Non-pigmented ciliary epithelial cell (primary cell): ENCODE measurements around the gene PACS1.
A peak's percentile ranks its signal among the peaks of the same experiment; 100 is the strongest.

Experiments used
- DNase-seq: peaks from one replicate; pipeline ENCODE4 v3.0.0-alpha.2; 2010; ENCODE audit warnings: low read depth

PACS1 gene

GRCh38 chr11:66187453-66187852 is 117.4 kb downstream of the PACS1 start:
- no peak for DNase-seq

DNA sequence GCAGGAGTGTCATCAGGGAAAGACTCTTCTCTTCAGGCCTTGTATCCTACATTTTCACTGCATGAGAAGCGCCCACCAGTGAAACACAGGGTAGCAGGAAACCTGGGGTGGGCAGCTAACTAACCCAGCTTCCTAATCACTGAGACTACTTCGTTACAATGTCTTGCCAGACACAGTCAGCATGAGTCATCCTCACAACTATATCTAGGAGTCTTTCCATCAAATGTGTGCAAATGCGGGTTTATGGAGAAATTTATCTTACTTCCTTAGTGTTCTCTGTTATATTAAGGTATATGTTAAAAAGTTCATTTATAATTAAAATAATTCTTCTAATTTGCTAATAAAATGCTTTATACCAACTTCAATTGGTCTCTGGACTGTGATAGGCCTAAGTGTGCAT is 118.5 kb downstream of the PACS1 start:
- DNase-seq = peak; percentile 43

GRCh38 chr11:66189031-66189745 is 119.1 kb downstream of the PACS1 start:
- DNase-seq = no peak

- no peak for DNase-seq
Observed at GRCh38 chr11:66190786-66191185, 120.7 kb downstream of the PACS1 start.

DNA sequence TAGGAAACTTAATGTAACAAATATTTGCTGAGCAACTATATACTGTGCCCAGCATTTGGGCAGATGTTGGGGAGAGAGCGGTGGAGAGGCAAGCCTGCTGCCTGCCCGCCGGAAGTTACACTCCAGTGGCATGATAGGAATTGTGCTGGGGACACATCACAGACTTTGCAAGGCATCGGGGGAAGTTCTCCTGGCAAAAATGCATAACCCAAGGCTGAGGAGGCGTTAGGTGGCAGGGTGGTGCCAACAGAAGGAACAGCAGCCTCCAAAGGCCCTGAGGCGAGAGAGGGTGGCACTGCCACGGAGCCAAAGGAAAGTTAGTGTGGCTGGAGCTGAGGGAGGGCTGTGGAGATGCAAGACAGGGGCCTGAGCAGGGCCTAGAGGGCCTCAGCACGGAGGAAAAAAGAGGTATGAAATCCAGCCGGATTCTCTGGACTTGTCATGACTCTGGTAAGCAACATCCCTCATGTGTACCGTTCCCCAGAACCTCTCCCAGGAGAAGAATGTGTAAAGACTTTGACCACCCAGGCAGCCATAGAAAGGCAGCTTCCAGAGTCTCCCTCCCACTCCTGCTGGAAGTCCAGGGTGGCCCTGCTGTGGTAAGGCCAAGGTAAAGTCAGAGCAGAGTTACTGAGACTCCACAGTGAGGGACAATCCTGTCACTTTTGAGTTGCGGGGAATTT is 122.2 kb downstream of the PACS1 start:
- DNase-seq = no peak

GRCh38 chr11:66194391-66194790 is 124.3 kb downstream of the PACS1 start:
- DNase-seq = no peak

DNA sequence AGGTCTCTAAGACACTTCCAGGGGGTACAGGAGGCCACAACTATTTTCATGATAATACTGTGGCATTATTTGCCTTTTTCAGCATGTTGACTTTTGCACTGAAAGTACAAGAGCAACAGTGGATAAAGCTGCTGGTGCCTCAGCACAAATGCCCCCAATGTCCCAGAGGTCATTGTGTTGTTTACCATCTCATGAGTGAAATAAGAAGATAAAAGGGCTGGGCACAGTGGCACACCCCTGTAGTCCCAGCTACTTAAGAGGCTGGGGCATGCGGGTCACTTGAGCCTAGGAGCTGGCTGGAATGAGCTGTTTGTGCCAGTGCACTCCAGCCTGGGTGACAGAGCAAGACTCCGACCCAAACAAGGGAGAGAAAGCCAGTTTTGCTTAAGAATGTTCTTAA is 125.8 kb downstream of the PACS1 start:
- DNase-seq = no peak

GRCh38 chr11:66203847-66204246 is 133.8 kb downstream of the PACS1 start:
- no peak for DNase-seq

DNA sequence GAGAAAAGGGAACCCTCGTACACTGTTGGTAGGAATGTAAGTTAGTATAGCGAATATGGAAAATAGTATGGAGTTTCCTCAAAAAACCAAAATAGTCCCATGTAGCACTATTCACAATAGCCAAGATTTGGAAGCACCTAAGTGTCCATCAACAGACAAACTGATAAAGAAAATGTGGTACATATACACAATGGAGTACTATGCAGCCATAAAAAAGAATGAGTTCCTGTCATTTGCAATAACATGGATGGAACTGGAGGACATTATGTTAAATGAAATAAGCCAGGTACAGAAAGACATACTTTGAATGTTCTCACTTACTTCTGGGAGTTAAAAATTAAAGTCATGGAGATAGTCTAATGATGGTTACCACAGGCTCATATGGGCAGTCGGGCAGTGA is 134.3 kb downstream of the PACS1 start:
- no peak for DNase-seq

- no peak for DNase-seq
Observed at GRCh38 chr11:66207816-66208215, 137.7 kb downstream of the PACS1 start.

DNA sequence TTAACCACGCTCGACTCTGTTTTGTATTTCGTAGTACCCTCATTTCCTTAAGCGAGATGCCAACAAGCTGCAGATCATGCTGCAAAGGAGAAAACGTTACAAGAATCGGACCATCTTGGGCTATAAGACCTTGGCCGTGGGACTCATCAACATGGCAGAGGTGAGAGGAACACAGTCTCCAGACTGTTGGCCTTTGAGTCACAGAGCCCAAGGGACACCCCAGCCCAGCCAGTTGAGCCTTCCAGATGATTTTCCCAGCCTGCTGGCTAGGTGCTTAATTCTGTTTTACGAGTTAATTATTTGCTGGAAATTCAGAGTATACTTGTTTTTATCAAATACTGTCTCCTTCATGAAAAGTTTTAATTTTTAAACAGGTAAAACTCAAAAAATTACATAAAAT is 141.0 kb downstream of the PACS1 start:
- no peak for DNase-seq

GRCh38 chr11:66216911-66217310 is 146.8 kb downstream of the PACS1 start:
- DNase-seq = no peak

GRCh38 chr11:66218036-66218435 is 148.0 kb downstream of the PACS1 start:
- DNase-seq = no peak

DNA sequence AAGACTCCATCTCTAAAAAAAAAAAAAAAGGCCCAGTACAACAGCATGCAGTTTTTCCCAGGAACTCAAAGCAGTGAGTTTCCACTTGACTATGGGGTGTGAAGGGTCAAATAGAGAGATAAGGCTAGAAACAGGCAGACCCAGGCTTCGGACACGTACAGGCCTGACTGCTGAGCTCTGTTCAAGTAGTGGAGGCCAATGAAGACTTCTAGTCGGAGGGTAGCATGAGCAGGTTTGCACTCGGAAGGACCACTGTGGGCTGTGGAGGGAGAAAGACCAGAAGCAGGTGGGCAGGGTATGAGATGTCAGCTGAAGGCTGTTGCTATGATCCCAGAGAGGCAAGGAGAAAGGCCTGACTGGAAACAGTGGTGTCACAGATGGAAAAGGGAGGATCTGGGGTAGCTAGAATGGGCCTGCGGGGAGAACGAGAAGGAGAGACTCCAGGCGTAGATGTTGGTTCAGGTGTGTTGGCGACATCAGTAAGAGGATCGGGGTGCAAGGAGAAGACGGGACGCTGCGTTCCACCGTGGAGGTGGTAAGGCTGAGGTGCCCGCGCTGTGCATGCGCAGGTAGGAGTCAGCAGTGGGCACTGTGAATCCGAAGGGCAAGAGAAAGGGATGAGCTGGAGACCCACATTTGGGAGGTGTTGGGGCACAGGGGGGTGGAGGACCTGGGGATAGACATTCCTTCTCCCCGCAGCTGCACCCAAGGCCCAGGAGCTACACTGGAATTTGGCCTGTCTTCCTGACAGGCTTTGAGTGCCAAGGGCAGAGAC is 149.0 kb downstream of the PACS1 start:
- DNase-seq = no peak

- no peak for DNase-seq
Observed at GRCh38 chr11:66219846-66220565, 149.9 kb downstream of the PACS1 start.

DNA sequence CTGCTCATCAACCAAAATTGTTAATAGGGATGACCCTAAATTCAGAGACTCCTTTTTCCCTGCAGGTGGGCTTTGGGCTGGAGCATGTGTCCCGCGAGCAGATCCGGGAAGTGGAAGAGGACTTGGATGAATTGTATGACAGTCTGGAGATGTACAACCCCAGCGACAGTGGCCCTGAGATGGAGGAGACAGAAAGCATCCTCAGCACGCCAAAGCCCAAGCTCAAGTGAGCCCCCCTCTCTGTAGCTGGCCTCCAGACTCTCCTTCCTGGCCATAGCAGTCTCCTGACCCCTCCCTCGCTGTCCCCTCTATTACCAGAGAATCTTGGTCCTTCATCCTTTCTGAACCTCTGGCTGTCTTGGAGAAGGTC is 150.5 kb downstream of the PACS1 start:
- DNase-seq = no peak

DNA sequence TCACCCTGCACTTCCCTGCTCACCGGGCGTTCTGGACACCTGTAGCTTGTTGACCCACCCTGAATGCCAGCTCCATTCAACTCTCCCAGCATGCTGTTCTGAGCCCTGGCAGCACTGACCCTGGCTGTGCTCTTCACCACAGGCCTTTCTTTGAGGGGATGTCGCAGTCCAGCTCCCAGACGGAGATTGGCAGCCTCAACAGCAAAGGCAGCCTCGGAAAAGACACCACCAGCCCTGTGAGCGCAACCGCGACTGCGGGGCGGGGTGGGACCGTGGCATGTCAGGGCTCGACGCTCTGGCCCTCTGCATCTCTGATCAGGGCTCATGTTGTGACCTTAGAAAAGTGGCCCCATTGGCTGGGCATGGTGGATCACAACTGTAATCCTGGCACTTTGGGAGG is 150.9 kb downstream of the PACS1 start:
- no peak for DNase-seq

GRCh38 chr11:66221726-66222236 is 151.7 kb downstream of the PACS1 start:
- no peak for DNase-seq

DNA sequence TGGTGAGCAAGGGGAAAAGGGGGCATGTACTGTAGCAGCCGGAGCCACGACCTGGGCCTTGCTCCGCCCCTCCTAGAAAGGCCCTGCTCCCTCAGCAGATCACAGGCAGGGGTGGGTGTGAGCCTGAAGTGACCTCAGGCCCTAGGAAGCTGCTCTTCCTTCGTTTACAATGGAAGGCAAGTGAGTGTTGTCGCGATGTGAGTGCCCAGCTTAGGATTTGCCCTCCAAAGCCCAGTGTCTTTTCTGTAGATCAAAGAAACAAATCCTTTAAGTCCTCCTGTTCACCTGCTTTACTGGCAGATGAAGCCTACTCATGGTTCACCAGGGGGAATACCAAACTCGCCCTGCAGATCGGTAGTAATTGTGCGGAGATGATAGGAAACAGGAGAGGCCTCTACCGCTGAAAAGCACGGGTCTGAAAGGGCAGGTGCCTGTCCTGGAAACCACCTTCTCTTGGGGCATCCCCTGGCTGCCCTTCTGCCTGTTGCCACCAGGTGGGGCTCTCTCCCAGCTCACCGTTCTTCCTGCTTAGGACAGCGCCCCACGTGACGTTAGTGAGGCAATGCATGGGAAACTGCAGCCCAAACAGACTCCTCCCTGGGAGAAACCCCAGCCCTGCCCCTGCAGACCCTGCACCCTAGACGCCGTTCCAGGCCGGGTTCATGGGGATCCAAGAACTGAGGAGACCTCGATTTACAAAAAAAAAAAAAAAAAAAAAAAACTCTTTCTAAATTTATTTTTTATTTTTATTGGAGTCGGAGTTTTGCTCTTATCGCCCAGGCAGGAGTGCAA is 152.5 kb downstream of the PACS1 start:
- peak; percentile 70 for DNase-seq

DNA sequence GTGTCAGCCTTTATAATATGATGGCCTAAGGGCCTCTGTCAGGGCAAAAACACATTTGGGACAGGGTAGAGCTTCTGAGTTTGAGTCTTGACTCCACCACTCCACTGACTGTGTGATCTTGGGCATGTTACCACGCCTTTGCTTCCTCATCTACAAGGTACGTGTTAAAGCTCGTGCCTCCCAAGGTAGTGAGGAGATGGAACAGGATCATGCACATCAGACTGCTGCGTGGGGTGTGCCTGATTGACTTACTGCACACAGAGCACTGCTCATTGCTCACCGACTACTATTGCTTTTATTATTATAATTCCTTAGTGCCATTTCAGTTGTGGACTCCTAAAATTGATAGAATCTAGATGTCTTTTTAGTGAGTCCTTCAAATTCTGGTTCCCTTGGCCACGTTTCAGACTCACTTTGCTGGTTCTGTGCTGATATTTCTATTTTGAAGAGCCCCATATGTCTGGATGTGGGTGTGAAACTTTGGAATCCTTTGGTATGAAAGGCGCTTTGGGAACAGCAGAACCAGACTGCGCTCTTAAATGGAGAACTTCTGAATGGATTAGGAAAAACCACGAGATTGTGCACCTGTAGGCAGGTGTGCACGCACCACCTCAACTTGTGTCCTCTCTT is 154.3 kb downstream of the PACS1 start:
- no peak for DNase-seq

GRCh38 chr11:66225066-66225465 is 155.0 kb downstream of the PACS1 start:
- DNase-seq = no peak
